A673 (cell line): Measurements from ENCODE around the gene LBH. TPM values are rescaled to one million over a fixed set of nuclear protein-coding genes. Genes with fewer than 3 reads are reported as not detected.

Experiments used
- BruUV-seq: library from RNA; stranded (reverse); fragments of 400-500 nt; replicated peaks from 2 replicates; lab custom pipeline; 2021; lab: Mats Ljungman, UMichigan
- CTCF ChIA-PET: fragments of 300-600 bp; sonication (Branson Sonifier 250); formaldehyde crosslinking; loops from one replicate; lab custom pipeline; 2022; ENCODE audit warnings: antibody characterized with exemption; lab: Charles Lee
- POLR2A ChIA-PET: fragments of 300-600 bp; sonication (Branson Sonifier 250); formaldehyde crosslinking; loops from one replicate; lab custom pipeline; 2022; ENCODE audit warnings: antibody characterized with exemption; ENCODE audit not compliant: low non-redundant PET; lab: Charles Lee
- DNase-seq: peaks from one replicate; pipeline ENCODE4 v3.0.0-alpha.2; 2015; ENCODE audit warnings: low spot score
- H3K27ac ChIP-seq: fragments of 200-600 bp; sonication (generic); 2 replicates; pipeline ENCODE4 v1.5.1; 2016; ENCODE audit warnings: mixed run types, low read depth, mild to moderate bottlenecking, mixed read lengths, antibody characterized with exemption, low read length; ENCODE audit not compliant: poor library complexity, severe bottlenecking
- H3K27me3 ChIP-seq: fragments of 200-600 bp; sonication (generic); replicated peaks from 2 replicates; pipeline ENCODE4 v1.6.1; 2017; ENCODE audit warnings: mixed run types, low read depth, mild to moderate bottlenecking, mixed read lengths, antibody characterized with exemption, low read length; ENCODE audit not compliant: insufficient read depth, poor library complexity
- H3K36me3 ChIP-seq: fragments of 200-600 bp; sonication (generic); 2 replicates; pipeline ENCODE4 v1.6.1; 2016; ENCODE audit warnings: mixed run types, mild to moderate bottlenecking, mixed read lengths, antibody characterized with exemption, low read length; ENCODE audit not compliant: insufficient read depth, poor library complexity, severe bottlenecking
- H3K4me1 ChIP-seq: fragments of 200-600 bp; sonication (generic); 2 replicates; pipeline ENCODE4 v1.6.1; 2017; ENCODE audit warnings: mixed run types, mild to moderate bottlenecking, mixed read lengths, antibody characterized with exemption, low read length; ENCODE audit not compliant: insufficient read depth, poor library complexity, severe bottlenecking
- H3K4me3 ChIP-seq: fragments of 200-600 bp; sonication (generic); 2 replicates; pipeline ENCODE4 v1.5.1; 2016; ENCODE audit warnings: low read depth, mixed run types, mild to moderate bottlenecking, mixed read lengths, low read length; ENCODE audit not compliant: poor library complexity, severe bottlenecking
- H3K9me3 ChIP-seq: fragments of 200-600 bp; sonication (generic); 2 replicates; pipeline ENCODE4 v1.6.1; 2016; ENCODE audit warnings: mixed run types, low read depth, mild to moderate bottlenecking, mixed read lengths, antibody characterized with exemption, low read length; ENCODE audit not compliant: poor library complexity, severe bottlenecking
- EZH2 ChIP-seq: fragments of 200-600 bp; sonication (generic); IDR thresholded peaks from 2 replicates; pipeline ENCODE4 v1.6.1; 2017; ENCODE audit warnings: borderline replicate concordance, low read depth, mild to moderate bottlenecking, mixed read lengths, antibody characterized with exemption, low read length; ENCODE audit not compliant: poor library complexity, severe bottlenecking
- intact Hi-C: fragments of 100-400 bp; cut with micrococcal nuclease; formaldehyde crosslinking; loops from one replicate; pipeline ENCODE4 v1.10.0; 2022; ENCODE audit not compliant: unreplicated experiment
- total RNA-seq: library from RNA; stranded (reverse); gene quantifications from 2 replicates; pipeline ENCODE4 v1.2.3, GENCODE V29; 2021
- TF ChIP-seq, protein P1 (sequence below): fragments of 300-800, 200-600 bp; sonication (generic); conservative IDR thresholded peaks from 2 replicates; pipeline ENCODE4 v1.5.1; 2017; ENCODE audit warnings: low read depth, mild to moderate bottlenecking, antibody characterized with exemption, low read length, moderate library complexity, mixed read lengths

LBH gene
- total RNA-seq, 1 experiment from 2014 or later = 140 TPM

DNA sequence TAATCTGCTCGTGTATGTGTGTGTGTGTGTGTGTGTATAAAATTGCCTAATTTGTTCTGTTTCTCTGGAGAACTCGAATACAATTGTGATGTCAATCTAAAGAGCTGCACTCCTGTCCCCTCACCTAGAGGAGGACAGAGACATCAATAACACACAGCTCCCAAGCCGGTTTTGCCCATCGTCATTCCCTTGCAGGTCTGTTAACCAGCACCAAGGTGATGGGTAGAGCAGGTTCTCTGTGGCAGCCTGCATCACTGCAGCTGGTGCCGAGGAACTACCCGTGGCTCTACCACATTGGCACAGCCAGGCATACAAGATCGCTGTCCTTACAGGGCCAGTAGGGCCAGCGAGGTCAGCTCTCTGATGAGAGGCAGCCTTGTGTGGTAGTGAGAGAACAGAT is 41.0 kb downstream of the LBH start:
- DNase-seq = no peak
- ChIA-PET POLR2A (no interaction called here), CTCF (no interaction called here)
- Histone ChIP-seq H3K9me3 (no peaks in the 10 kb centered on the region), H3K4me1 (peaks cover 11% of the 10 kb centered on the region), H3K27ac (no peak overlapping the region), H3K36me3 (no peaks in the 10 kb centered on the region), H3K27me3 (no peaks in the 10 kb centered on the region), H3K4me3 (no peak overlapping the region)
- TF ChIP-seq, protein P1, sequence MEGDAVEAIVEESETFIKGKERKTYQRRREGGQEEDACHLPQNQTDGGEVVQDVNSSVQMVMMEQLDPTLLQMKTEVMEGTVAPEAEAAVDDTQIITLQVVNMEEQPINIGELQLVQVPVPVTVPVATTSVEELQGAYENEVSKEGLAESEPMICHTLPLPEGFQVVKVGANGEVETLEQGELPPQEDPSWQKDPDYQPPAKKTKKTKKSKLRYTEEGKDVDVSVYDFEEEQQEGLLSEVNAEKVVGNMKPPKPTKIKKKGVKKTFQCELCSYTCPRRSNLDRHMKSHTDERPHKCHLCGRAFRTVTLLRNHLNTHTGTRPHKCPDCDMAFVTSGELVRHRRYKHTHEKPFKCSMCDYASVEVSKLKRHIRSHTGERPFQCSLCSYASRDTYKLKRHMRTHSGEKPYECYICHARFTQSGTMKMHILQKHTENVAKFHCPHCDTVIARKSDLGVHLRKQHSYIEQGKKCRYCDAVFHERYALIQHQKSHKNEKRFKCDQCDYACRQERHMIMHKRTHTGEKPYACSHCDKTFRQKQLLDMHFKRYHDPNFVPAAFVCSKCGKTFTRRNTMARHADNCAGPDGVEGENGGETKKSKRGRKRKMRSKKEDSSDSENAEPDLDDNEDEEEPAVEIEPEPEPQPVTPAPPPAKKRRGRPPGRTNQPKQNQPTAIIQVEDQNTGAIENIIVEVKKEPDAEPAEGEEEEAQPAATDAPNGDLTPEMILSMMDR = no peak
- TF ChIP-seq EZH2 = no peak
- intact Hi-C loops = no loop called here
- no TSS peak for BruUV-seq

DNA sequence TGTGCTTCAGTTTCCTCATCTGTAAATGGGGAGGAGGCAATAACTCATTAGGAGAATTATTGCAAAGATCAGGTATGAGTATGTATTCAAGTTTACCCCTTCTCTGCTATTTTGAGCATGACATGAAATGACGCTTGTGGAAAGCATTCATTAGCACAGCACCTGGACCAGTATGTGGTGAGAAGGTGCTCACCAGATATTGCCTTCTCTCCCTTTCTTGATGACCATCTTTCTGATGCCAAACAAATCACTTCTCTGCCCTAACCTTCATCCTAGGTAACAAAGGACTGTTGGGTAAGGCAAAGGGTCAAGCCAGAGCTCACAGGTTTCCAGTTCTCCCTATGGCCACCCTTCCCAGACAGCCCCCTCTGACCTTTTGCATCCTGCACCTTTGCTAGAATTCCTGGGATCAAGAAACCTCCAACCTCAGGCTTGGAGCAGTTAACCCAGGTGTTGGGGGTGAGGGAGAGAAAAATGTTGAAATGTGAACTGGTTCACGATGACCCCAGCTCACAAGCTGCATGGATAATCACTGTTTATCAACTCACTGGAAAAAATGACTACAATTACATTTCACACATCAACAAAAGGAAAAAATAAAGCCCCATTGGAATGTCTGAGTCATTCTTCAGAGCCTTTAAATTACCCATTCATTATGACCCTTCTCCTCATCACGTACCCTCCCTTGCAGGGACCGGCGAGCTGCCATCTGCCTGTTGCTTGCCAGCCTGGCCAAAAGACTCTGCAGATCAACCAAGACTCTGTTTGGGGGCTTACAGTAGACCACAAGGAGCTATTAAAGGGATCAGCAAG is 41.6 kb downstream of the LBH start:
- ChIA-PET POLR2A (no interaction called here), CTCF (interaction anchor here (1.6 kb wide), 1 partner anchor 439 kb away, joined by 4 read pairs; no protein-coding TSS in a partner anchor)
- no peaks in the 10 kb centered on the region for H3K27me3 ChIP-seq
- intact Hi-C loops = no loop called here
- H3K4me1 ChIP-seq = peaks cover 11% of the 10 kb centered on the region
- no peak overlapping the region for H3K27ac ChIP-seq
- DNase-seq = peak; percentile 81
- no peak overlapping the region for H3K4me3 ChIP-seq
- H3K36me3 ChIP-seq = no peaks in the 10 kb centered on the region
- TF ChIP-seq, protein P1 = no peak
- TF ChIP-seq EZH2 = no peak
- no TSS peak for BruUV-seq
- H3K9me3 ChIP-seq = no peaks in the 10 kb centered on the region

DNA sequence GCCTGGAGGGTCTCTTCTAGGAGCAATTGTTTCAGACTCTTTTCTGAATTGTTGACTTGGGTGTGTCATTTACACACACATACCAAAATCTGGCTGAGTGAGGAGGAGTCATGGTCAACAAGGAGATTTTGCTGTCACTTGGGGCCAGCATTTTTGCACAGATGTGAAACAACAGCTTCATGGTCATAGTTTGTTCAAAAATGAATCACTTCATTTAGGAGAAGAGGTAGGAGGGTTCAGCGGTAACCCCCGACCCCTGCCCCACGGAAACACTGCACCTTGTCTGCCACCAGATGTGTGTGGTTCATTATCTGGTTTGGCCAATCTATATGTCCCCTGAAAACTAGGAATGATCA is 42.2 kb downstream of the LBH start:
- intact Hi-C loops = no loop called here
- no peaks in the 10 kb centered on the region for H3K36me3 ChIP-seq
- H3K4me3 ChIP-seq = no peak overlapping the region
- ChIA-PET POLR2A (no interaction called here), CTCF (interaction anchor here (1.6 kb wide), 1 partner anchor 438 kb away, joined by 4 read pairs; no protein-coding TSS in a partner anchor)
- no peak for TF ChIP-seq EZH2
- TF ChIP-seq, protein P1 = no peak
- no peaks in the 10 kb centered on the region for H3K9me3 ChIP-seq
- DNase-seq = no peak
- H3K4me1 ChIP-seq = peaks cover 11% of the 10 kb centered on the region
- no TSS peak for BruUV-seq
- no peaks in the 10 kb centered on the region for H3K27me3 ChIP-seq
- H3K27ac ChIP-seq = no peak overlapping the region
